Testis (tissue), 2 donors: ENCODE data around the gene SERPINA1.

Experiments
- POLR2A ChIP-seq: fragments of 450-650 bp; IDR thresholded peaks from one replicate; pipeline ENCODE4 v1.6.1; 2017; ENCODE audit warnings: antibody characterized with exemption, mild to moderate bottlenecking, moderate library complexity
- TF ChIP-seq, protein P1 (sequence below), 3 experiments: fragments of 450-650 bp in 2 of 3; fragments of 200-600 bp in 1 of 3; sonication (generic) in 1 of 3; IDR thresholded peaks; one replicate each; pipeline ENCODE4 v1.5.1; 2016 to 2019; ENCODE audit warnings: antibody characterized with exemption in 3 of 3, mild to moderate bottlenecking in 2 of 3, moderate library complexity in 1 of 3

DNA sequence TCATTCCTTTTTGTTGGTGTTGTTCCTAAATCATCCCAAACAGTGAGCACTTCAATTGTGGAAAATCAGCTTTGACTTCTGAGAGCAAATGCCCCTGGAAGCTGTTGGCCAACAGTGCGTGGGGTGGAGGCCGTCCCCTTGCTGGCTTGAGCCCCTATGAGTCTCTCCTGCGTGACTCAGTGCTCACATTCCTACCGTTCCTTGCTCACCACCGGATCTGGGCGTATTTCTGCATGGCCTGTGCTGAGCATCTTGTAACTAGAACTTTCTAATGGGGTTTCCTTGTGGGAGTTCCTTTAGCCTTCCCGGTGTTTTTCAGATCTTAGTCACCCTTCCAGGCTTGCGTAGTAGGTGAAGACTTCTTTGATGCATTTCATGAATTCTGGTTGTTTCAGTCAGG is 14.7 kb downstream of the SERPINA1 start:
- TF ChIP-seq, protein P1, sequence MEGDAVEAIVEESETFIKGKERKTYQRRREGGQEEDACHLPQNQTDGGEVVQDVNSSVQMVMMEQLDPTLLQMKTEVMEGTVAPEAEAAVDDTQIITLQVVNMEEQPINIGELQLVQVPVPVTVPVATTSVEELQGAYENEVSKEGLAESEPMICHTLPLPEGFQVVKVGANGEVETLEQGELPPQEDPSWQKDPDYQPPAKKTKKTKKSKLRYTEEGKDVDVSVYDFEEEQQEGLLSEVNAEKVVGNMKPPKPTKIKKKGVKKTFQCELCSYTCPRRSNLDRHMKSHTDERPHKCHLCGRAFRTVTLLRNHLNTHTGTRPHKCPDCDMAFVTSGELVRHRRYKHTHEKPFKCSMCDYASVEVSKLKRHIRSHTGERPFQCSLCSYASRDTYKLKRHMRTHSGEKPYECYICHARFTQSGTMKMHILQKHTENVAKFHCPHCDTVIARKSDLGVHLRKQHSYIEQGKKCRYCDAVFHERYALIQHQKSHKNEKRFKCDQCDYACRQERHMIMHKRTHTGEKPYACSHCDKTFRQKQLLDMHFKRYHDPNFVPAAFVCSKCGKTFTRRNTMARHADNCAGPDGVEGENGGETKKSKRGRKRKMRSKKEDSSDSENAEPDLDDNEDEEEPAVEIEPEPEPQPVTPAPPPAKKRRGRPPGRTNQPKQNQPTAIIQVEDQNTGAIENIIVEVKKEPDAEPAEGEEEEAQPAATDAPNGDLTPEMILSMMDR (IDR thresholded peaks at IDR 0.05) = no peak
- TF ChIP-seq POLR2A = no peak
